GM21526 (cell line): Measurements from ENCODE around the gene MCM3.

ENCODE experiments used
- ATAC-seq: cut with Tn5 transposase; IDR thresholded peaks from one replicate; pipeline ENCODE4 v1.9.1; 2021; ENCODE audit warnings: moderate library complexity; ENCODE audit not compliant: unreplicated experiment, low FRiP score

Gene MCM3

GRCh38 chr6:52304983-52305390 is 20.4 kb upstream of the MCM3 start:
- ATAC-seq, result peak; percentile 47

GRCh38 chr6:52303178-52303577 is 18.6 kb upstream of the MCM3 start:
- no peak for ATAC-seq

- ATAC-seq, result no peak
Measured at GRCh38 chr6:52301326-52301725, 16.8 kb upstream of the MCM3 start.

GRCh38 chr6:52300489-52300931 is 16.0 kb upstream of the MCM3 start:
- no peak for ATAC-seq

GRCh38 chr6:52299653-52300052 is 15.1 kb upstream of the MCM3 start:
- ATAC-seq, result no peak

- no peak for ATAC-seq
Measured at GRCh38 chr6:52297433-52297832, 12.9 kb upstream of the MCM3 start.

GRCh38 chr6:52293067-52293466 is 8.5 kb upstream of the MCM3 start:
- no peak for ATAC-seq

GRCh38 chr6:52288841-52289240 is 4.3 kb upstream of the MCM3 start:
- ATAC-seq, result no peak

GRCh38 chr6:52288216-52288615 is 3.7 kb upstream of the MCM3 start:
- no peak for ATAC-seq

- ATAC-seq, result no peak
Measured at GRCh38 chr6:52286798-52287432, 2.4 kb upstream of the MCM3 start.

- no peak for ATAC-seq
Measured at GRCh38 chr6:52285177-52286068, 881 bp upstream of the MCM3 start.

- no peak for ATAC-seq
Measured at GRCh38 chr6:52284131-52284459, 447 bp downstream of the MCM3 start.

GRCh38 chr6:52283111-52283510 is 1.4 kb downstream of the MCM3 start:
- no peak for ATAC-seq

- no peak for ATAC-seq
Measured at GRCh38 chr6:52276130-52276529, 8.4 kb downstream of the MCM3 start.

- ATAC-seq, result no peak
Measured at GRCh38 chr6:52271852-52272460, 12.6 kb downstream of the MCM3 start.

GRCh38 chr6:52263709-52264540 is 20.6 kb downstream of the MCM3 start:
- no peak for ATAC-seq

GRCh38 chr6:52262620-52263344 is 21.8 kb downstream of the MCM3 start:
- ATAC-seq, result no peak

- ATAC-seq, result no peak
Measured at GRCh38 chr6:52261229-52261628, 23.3 kb downstream of the MCM3 start.

GRCh38 chr6:52260634-52261033 is 23.9 kb downstream of the MCM3 start:
- ATAC-seq, result no peak

- no peak for ATAC-seq
Measured at GRCh38 chr6:52255434-52255833, 29.1 kb downstream of the MCM3 start.
